Uterus (tissue), 4 donors: ENCODE measurements around the gene FBXO7. TPM values are rescaled to one million over a fixed set of nuclear protein-coding genes. Genes with fewer than 3 reads are reported as not detected.

Source experiments
- DNase-seq, 2 donors: peaks; one replicate each; pipeline ENCODE4 v3.0.0-alpha.2; 2019 to 2020
- H3K27ac ChIP-seq, 2 donors: fragments of 200-600 bp; sonication (generic); 1 replicate in 1 of 2; 2 replicates in 1 of 2; pipeline ENCODE4 v1.5.1; 2016 to 2018
- H3K27me3 ChIP-seq, 2 donors: fragments of 200-600 bp; sonication (generic); one replicate each; pipeline ENCODE4 v1.5.1; 2018 to 2019; ENCODE audit warnings: control low read depth in 1 of 2
- H3K36me3 ChIP-seq, 2 donors: fragments of 200-600 bp; sonication (generic); one replicate each; pipeline ENCODE4 v1.5.1; 2019; ENCODE audit warnings: control low read depth in 1 of 2
- H3K4me1 ChIP-seq, 2 donors: fragments of 200-600 bp; sonication (generic); one replicate each; pipeline ENCODE4 v1.5.1; 2018 to 2019; ENCODE audit warnings: control low read depth in 1 of 2
- H3K4me3 ChIP-seq, 2 donors: fragments of 200-600 bp; sonication (generic); 1 replicate in 1 of 2; 2 replicates in 1 of 2; pipeline ENCODE4 v1.5.1; 2018 to 2019; ENCODE audit warnings: mild to moderate bottlenecking in 1 of 2
- H3K9me3 ChIP-seq, 2 donors: fragments of 200-600 bp; sonication (generic); one replicate each; pipeline ENCODE4 v1.5.1; 2019; ENCODE audit warnings: control low read depth in 1 of 2
- CTCF ChIP-seq, 4 experiments: fragments of 200-600 bp in 2 of 4; fragments of 450-650 bp in 2 of 4; sonication (generic) in 2 of 4; IDR thresholded peaks; one replicate each; pipeline ENCODE4 v1.5.1; 2016 to 2019; ENCODE audit warnings: antibody characterized with exemption in 4 of 4, mild to moderate bottlenecking in 2 of 4, moderate library complexity in 1 of 4
- POLR2A ChIP-seq, 2 donors: fragments of 450-650 bp; IDR thresholded peaks; one replicate each; pipeline ENCODE4 v1.6.1; 2016; ENCODE audit warnings: antibody characterized with exemption in 2 of 2, mild to moderate bottlenecking in 1 of 2, moderate library complexity in 1 of 2
- intact Hi-C: fragments of 100-400 bp; cut with DNase I; formaldehyde crosslinking; loops from one replicate; pipeline ENCODE4 v1.15.1; 2023; ENCODE audit warnings: low total_unique reads
- total RNA-seq, 4 donors: library from RNA; depleted of rRNA in 3 of 4; stranded (reverse); fragments of >200 nt in 3 of 4; gene quantifications; one replicate each; pipeline versions ENCODE4 v1.1.0 to v1.2.4, GENCODE V29; 2014 to 2023
- donor health status: DM: yes; HTN: yes; CAD: no.

Gene FBXO7
- total RNA-seq, 4 donors from 2014 or later: 78.2 to 90.2 (median 80.0) TPM

GRCh38 chr22:32478994-32479393 lies 4.4 kb downstream of the FBXO7 start:
- Histone ChIP-seq H3K4me3 (no peak overlapping the region), H3K36me3 (no peaks in the 10 kb centered on the region), H3K27me3 (no peaks in the 10 kb centered on the region), H3K27ac (no peak overlapping the region), H3K9me3 (no peaks in the 10 kb centered on the region), H3K4me1 (peaks cover 0 to 6% of the 10 kb centered on the region in 2 donors)
- TF ChIP-seq POLR2A (IDR thresholded peaks at IDR 0.05) (no peak), CTCF (IDR thresholded peaks at IDR 0.05) (no peak)
- intact Hi-C loops: no loop called here
- DNase-seq: no peak

- no peaks in the 10 kb centered on the region for H3K36me3 ChIP-seq
- no peaks in the 10 kb centered on the region for H3K27me3 ChIP-seq
- no peak for TF ChIP-seq CTCF (IDR thresholded peaks at IDR 0.05)
- no peak for TF ChIP-seq POLR2A (IDR thresholded peaks at IDR 0.05)
- DNase-seq: no peak
- intact Hi-C loops: no loop called here
- no peak overlapping the region for H3K27ac ChIP-seq
- H3K4me3 ChIP-seq: no peak overlapping the region
- no peaks in the 10 kb centered on the region for H3K9me3 ChIP-seq
- H3K4me1 ChIP-seq: peaks cover 0 to 6% of the 10 kb centered on the region in 2 donors
Measured at GRCh38 chr22:32480238-32480637, 5.6 kb downstream of the FBXO7 start.

- Histone ChIP-seq H3K27ac (no peak overlapping the region), H3K36me3 (no peaks in the 10 kb centered on the region), H3K4me1 (peaks cover 0 to 6% of the 10 kb centered on the region in 2 donors), H3K4me3 (no peak overlapping the region), H3K27me3 (no peaks in the 10 kb centered on the region), H3K9me3 (no peaks in the 10 kb centered on the region)
- TF ChIP-seq CTCF (IDR thresholded peaks at IDR 0.05) (no peak), POLR2A (IDR thresholded peaks at IDR 0.05) (no peak)
- no peak for DNase-seq
- intact Hi-C loops: no loop called here
Measured at GRCh38 chr22:32482708-32483107, 8.1 kb downstream of the FBXO7 start.

GRCh38 chr22:32486656-32487390 lies 12.2 kb downstream of the FBXO7 start:
- Histone ChIP-seq H3K36me3 (no peaks in the 10 kb centered on the region), H3K27ac (no peak overlapping the region)
- TF ChIP-seq CTCF (IDR thresholded peaks at IDR 0.05): no peak
- no peak for TF ChIP-seq POLR2A (IDR thresholded peaks at IDR 0.05)

GRCh38 chr22:32487461-32487860 lies 12.8 kb downstream of the FBXO7 start:
- no peak overlapping the region for H3K4me3 ChIP-seq
- no peak overlapping the region for H3K27ac ChIP-seq
- no peak for DNase-seq
- H3K4me1 ChIP-seq: no peaks in the 10 kb centered on the region
- no peaks in the 10 kb centered on the region for H3K9me3 ChIP-seq
- H3K27me3 ChIP-seq: no peaks in the 10 kb centered on the region
- TF ChIP-seq POLR2A (IDR thresholded peaks at IDR 0.05): no peak
- TF ChIP-seq CTCF (IDR thresholded peaks at IDR 0.05): no peak
- H3K36me3 ChIP-seq: no peaks in the 10 kb centered on the region
- intact Hi-C loops: no loop called here

More at GRCh38 chr22:32486656-32487390, 12.2 kb downstream of the FBXO7 start:
- Histone ChIP-seq H3K4me3 (no peak overlapping the region), H3K27me3 (no peaks in the 10 kb centered on the region), H3K4me1 (peaks cover 0 to 5% of the 10 kb centered on the region in 2 donors), H3K9me3 (no peaks in the 10 kb centered on the region)
- no peak for DNase-seq
- intact Hi-C loops: no loop called here
